ENCODE data around the gene DNAH2. TPM values are rescaled to one million over a fixed set of nuclear protein-coding genes. Genes with fewer than 3 reads are reported as not detected.
A peak's percentile ranks its signal among the peaks of the same experiment; 100 is the strongest.

DNAH2 gene
- polyA plus RNA-seq, 1 of the 3 experiments (the other 2 are of a cell fraction): 0.13 TPM

DNA sequence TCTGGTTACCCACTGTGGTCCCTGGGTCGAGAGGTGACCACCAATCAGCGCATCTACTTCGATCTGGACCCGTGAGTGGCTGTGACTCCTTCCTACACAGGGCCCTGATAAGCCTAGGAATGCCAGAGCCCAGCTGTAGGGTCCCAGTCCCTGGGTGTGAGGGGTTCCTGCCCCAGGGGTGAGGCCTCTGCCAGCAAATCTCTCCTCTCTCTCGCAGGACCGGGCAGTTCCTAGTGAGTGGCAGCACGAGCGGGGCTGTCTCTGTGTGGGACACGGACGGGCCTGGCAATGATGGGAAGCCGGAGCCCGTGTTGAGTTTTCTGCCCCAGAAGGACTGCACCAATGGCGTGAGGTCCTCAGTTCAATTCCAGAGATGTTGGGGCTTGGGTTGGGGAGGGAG lies 14.8 kb upstream of the DNAH2 start:
- Histone ChIP-seq H3K27ac (ENCODE audit: low read depth in 2 of 2, low read length in 1 of 2) (no peak overlapping the region; a peak in 1 of 4 replicates), H3K4me3 (ENCODE audit: low read depth in 2 of 2, low read length in 1 of 2) (no peak overlapping the region), H4K20me1 (ENCODE audit: insufficient read depth) (no peaks in the 10 kb centered on the region), H3K9me2 (no peaks in the 10 kb centered on the region), H3K27me3 (ENCODE audit: insufficient read depth) (no peaks in the 10 kb centered on the region), H3K9me3 (no peaks in the 10 kb centered on the region), H3K79me2 (ENCODE audit: insufficient read depth) (no peaks in the 10 kb centered on the region), H2AFZ (ENCODE audit: low read depth) (no peak overlapping the region), H3K9ac (no peak overlapping the region), H3F3A (replicated peaks; ENCODE audit: insufficient read depth) (peaks cover 2% of the 10 kb centered on the region), H3K4me1 (ENCODE audit: control insufficient read depth in 1 of 2, insufficient read depth in 2 of 2, low read depth in 1 of 2, low read length in 1 of 2) (peaks cover 9 to 35% of the 10 kb centered on the region in 2 experiments), H3K4me2 (no peak overlapping the region), H3K36me3 (replicated peaks in 1 of 2; ENCODE audit: control insufficient read depth in 1 of 2, insufficient read depth in 2 of 2, low read length in 1 of 2) (peaks cover 3 to 4% of the 10 kb centered on the region in 2 experiments)
- no peak for TF ChIP-seq USF2 (IDR thresholded peaks at IDR 0.05; ENCODE audit: borderline replicate concordance, low read depth, low read length)
- TF ChIP-seq, protein P1, sequence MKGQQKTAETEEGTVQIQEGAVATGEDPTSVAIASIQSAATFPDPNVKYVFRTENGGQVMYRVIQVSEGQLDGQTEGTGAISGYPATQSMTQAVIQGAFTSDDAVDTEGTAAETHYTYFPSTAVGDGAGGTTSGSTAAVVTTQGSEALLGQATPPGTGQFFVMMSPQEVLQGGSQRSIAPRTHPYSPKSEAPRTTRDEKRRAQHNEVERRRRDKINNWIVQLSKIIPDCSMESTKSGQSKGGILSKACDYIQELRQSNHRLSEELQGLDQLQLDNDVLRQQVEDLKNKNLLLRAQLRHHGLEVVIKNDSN (IDR thresholded peaks at IDR 0.05; ENCODE audit: borderline replicate concordance, low read depth): no peak
- TF ChIP-seq FOSL2 (IDR thresholded peaks at IDR 0.05; ENCODE audit: borderline replicate concordance, low read depth): no peak
- TF ChIP-seq NRF1 (IDR thresholded peaks at IDR 0.05; ENCODE audit: low read depth, low read length): no peak
- DNase-seq: no peak
- 93% methylated on average over 3 of the region's 13 CpGs for WGBS (ENCODE audit: low lambda C conversion rate)
- POLR2A ChIA-PET: interaction anchor here (0.6 to 6.6 kb wide), 4 partner anchors 14 to 207 kb away, joined by 3 to 53 read pairs (median 4); partner anchors contain the start of genes SAT2, TP53 and WRAP53
- CTCF ChIA-PET: interaction anchor here (0.6 to 8.4 kb wide), 5 partner anchors 12 to 501 kb away, joined by 3 to 85 read pairs (median 5); partner anchors contain the start of genes DNAH2, TP53 and WRAP53

DNA sequence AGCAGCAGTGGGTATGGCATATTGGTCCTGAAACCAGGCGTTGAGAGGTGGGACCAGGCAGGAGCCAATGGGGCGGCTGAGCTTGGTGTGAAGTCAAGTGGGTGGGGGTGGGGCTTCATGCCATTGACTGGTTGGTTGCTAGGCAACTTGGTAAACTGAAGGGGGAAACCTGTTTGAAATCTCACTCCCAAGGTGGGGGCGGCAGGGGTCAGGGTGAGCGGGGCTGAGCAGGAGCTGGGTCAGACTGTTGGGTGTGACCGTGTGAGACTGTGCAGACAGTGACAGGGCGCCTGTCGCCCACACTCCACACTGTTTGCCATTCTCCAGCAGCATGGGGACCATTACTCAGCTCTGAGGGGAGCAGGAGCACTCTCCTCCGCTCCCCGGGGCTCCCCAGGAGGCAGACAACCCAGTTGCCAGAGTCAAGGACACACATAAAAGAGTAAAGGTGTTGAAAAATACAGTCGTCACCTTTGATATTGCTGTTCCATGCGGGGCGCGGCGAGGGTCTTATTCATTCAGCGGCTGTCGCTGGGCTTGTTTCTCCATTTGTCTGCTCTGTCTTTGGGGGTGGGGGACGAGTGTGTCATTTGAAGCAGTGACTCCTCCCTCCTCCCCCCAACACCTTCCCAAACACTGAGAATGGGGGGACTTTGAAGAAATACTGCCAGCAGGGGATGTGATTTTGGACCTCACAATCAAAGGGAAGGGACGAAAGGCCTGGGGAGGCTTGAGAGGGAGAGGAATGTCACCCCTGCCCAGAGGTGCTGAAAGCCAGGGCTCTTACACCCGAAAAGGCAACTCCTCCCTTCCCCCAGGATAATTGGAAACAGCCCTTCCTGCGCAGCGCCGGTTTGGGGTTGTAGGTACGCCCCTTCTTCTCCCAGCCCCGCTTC lies 13.7 kb upstream of the DNAH2 start:
- H3F3A ChIP-seq (replicated peaks; ENCODE audit: insufficient read depth): peaks cover 2% of the 10 kb centered on the region
- no peaks in the 10 kb centered on the region for H4K20me1 ChIP-seq (ENCODE audit: insufficient read depth)
- peak overlapping the region; percentile 47 to 86; a peak in 3 of 4 replicates for H3K27ac ChIP-seq (ENCODE audit: low read depth in 2 of 2, low read length in 1 of 2)
- DNase-seq: peak; percentile 86
- H3K4me3 ChIP-seq (ENCODE audit: low read depth in 2 of 2, low read length in 1 of 2): peak overlapping the region; percentile 75 to 80
- peak overlapping the region; percentile 100 for H3K4me2 ChIP-seq
- ChIA-PET POLR2A (interaction anchor here (0.5 to 6.6 kb wide), 7 partner anchors 10 to 208 kb away, joined by 3 to 53 read pairs (median 6); partner anchors contain the start of genes DNAH2, SAT2, TP53 and WRAP53), CTCF (interaction anchor here (0.6 to 8.4 kb wide), 12 partner anchors 10 to 500 kb away, joined by 3 to 85 read pairs (median 4); partner anchors contain the start of genes DNAH2, TP53 and WRAP53)
- H3K79me2 ChIP-seq (ENCODE audit: insufficient read depth): no peaks in the 10 kb centered on the region
- peak overlapping the region; percentile 92 for H2AFZ ChIP-seq (ENCODE audit: low read depth)
- peaks cover 9 to 35% of the 10 kb centered on the region in 2 experiments for H3K4me1 ChIP-seq (ENCODE audit: control insufficient read depth in 1 of 2, insufficient read depth in 2 of 2, low read depth in 1 of 2, low read length in 1 of 2)
- H3K36me3 ChIP-seq (replicated peaks in 1 of 2; ENCODE audit: control insufficient read depth in 1 of 2, insufficient read depth in 2 of 2, low read length in 1 of 2): peaks cover 0 to 3% of the 10 kb centered on the region in 2 experiments
- no peaks in the 10 kb centered on the region for H3K9me3 ChIP-seq
- no peaks in the 10 kb centered on the region for H3K27me3 ChIP-seq (ENCODE audit: insufficient read depth)
- no peak overlapping the region; the same call in 1 of the 2 replicates for H3K9ac ChIP-seq
- WGBS (ENCODE audit: low lambda C conversion rate): 37% methylated on average over 21 of the region's 24 CpGs
- H3K9me2 ChIP-seq: no peaks in the 10 kb centered on the region
- TF ChIP-seq RAD21 (IDR thresholded peaks at IDR 0.05; ENCODE audit: low read length) (no peak), RXRA (IDR thresholded peaks at IDR 0.05; ENCODE audit: borderline replicate concordance, low read depth) (no peak), RCOR1 (IDR thresholded peaks at IDR 0.05; ENCODE audit: low read length) (no peak), FOXM1 (IDR thresholded peaks at IDR 0.05; ENCODE audit: low read depth) (no peak), TEAD4 (IDR thresholded peaks at IDR 0.05; ENCODE audit: borderline replicate concordance, insufficient read depth) (no peak), CHD2 (IDR thresholded peaks at IDR 0.05; ENCODE audit: low read length, partially characterized antibody) (peak; percentile 53), ELF1 (IDR thresholded peaks at IDR 0.05) (no peak), USF2 (IDR thresholded peaks at IDR 0.05; ENCODE audit: borderline replicate concordance, low read depth, low read length) (no peak), YY1 (IDR thresholded peaks at IDR 0.05; ENCODE audit: low read depth) (no peak), NFIC (IDR thresholded peaks at IDR 0.05; ENCODE audit: borderline replicate concordance) (no peak), SMC3 (IDR thresholded peaks at IDR 0.05; ENCODE audit: low read depth, low read length) (no peak), SIN3A (IDR thresholded peaks at IDR 0.05; ENCODE audit: borderline replicate concordance, low read depth, low read length) (no peak), EZH2phosphoT487 (IDR thresholded peaks at IDR 0.05; ENCODE audit: borderline replicate concordance, low read depth) (no peak)
- TF ChIP-seq, protein P2, sequence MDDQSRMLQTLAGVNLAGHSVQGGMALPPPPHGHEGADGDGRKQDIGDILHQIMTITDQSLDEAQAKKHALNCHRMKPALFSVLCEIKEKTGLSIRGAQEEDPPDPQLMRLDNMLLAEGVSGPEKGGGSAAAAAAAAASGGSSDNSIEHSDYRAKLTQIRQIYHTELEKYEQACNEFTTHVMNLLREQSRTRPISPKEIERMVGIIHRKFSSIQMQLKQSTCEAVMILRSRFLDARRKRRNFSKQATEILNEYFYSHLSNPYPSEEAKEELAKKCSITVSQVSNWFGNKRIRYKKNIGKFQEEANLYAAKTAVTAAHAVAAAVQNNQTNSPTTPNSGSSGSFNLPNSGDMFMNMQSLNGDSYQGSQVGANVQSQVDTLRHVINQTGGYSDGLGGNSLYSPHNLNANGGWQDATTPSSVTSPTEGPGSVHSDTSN (IDR thresholded peaks at IDR 0.05): no peak
- TF ChIP-seq, protein P3, sequence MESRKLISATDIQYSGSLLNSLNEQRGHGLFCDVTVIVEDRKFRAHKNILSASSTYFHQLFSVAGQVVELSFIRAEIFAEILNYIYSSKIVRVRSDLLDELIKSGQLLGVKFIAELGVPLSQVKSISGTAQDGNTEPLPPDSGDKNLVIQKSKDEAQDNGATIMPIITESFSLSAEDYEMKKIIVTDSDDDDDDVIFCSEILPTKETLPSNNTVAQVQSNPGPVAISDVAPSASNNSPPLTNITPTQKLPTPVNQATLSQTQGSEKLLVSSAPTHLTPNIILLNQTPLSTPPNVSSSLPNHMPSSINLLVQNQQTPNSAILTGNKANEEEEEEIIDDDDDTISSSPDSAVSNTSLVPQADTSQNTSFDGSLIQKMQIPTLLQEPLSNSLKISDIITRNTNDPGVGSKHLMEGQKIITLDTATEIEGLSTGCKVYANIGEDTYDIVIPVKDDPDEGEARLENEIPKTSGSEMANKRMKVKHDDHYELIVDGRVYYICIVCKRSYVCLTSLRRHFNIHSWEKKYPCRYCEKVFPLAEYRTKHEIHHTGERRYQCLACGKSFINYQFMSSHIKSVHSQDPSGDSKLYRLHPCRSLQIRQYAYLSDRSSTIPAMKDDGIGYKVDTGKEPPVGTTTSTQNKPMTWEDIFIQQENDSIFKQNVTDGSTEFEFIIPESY (IDR thresholded peaks at IDR 0.05; ENCODE audit: borderline replicate concordance, low read depth): no peak
- TF ChIP-seq, protein P1 (IDR thresholded peaks at IDR 0.05; ENCODE audit: borderline replicate concordance, low read depth): no peak

All from SK-N-SH (cell line).